ENCODE data around the gene SSC4D.

- TF ChIP-seq CTCF (conservative IDR thresholded peaks at IDR 0.05; ENCODE audit: low read length), result no peak
- no peak for TF ChIP-seq EZH2phosphoT487 (IDR thresholded peaks at IDR 0.05; ENCODE audit: borderline replicate concordance, low read depth, low read length)
Observed at GRCh38 chr7:76381814-76382213, 27.7 kb downstream of the SSC4D start.
